SK-N-SH treated with all-trans-retinoic acid at 6 μM for 48 hours (cell line): ENCODE measurements around the gene HDAC8.

ENCODE experiments used
- POU6F1 ChIP-seq: fragments of 250-450 bp; sonication (Bioruptor Pico); IDR thresholded peaks from 2 replicates; pipeline ENCODE4 v1.8.0; 2021; ENCODE audit warnings: low read depth, mild to moderate bottlenecking, moderate library complexity, borderline replicate concordance
- ZFP3 ChIP-seq: fragments of 250-450 bp; sonication (Bioruptor Pico); IDR thresholded peaks from 2 replicates; pipeline ENCODE4 v1.5.0; 2020; ENCODE audit warnings: mild to moderate bottlenecking, moderate library complexity

DNA sequence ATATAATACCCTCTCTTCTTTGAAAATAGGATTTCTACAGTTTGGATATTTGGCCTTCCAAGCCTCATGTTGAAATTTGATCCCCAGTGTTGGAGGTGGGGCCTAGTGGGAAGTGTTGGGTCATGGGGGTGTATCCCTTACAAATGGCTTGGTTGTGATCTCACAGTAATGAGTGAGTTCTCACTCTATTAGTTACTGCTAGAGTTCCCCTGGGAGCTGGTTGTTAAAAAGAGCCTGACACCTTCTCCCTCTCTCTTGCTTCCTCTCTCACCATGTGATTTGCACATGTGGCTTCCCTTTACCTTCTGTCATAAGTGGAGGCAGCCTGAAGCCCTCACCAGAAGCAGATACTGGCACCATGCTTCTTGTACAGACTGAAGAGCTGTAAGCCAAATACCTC lies 73.9 kb downstream of the HDAC8 start:
- TF ChIP-seq POU6F1 (CRISPR knock-in tag) (no peak), ZFP3 (no peak)
